Spleen (tissue), 7 donors: Measurements from ENCODE around the gene C1QTNF5.

ENCODE experiments used
- CTCF ChIP-seq, 11 experiments: fragments of 200-600 bp in 7 of 11; fragments of 450-650 bp in 4 of 11; sonication (generic) in 4 of 11; IDR thresholded peaks in 8 of 11; conservative IDR thresholded peaks in 3 of 11; 1 replicate in 7 of 11; 2 replicates in 4 of 11; pipeline versions ENCODE4 v1.4.0 to v1.8.0; 2016 to 2021; ENCODE audit warnings: antibody characterized with exemption in 11 of 11, inconsistent platforms in 4 of 11, mild to moderate bottlenecking in 1 of 11
- POLR2A ChIP-seq, 3 donors: fragments of 450-650 bp; IDR thresholded peaks; one replicate each; pipeline ENCODE4 v1.5.1; 2017; ENCODE audit warnings: antibody characterized with exemption in 3 of 3, mild to moderate bottlenecking in 1 of 3
- donor health status: DM: no; HTN: no; CAD: no; lungs with moderate emphysema.
- donor health status: DM: no; HTN: no; CAD: no.
- donor health status: DM: no; HTN: no; CAD: no.

GRCh38 chr11:119295178-119295577, 45.5 kb downstream of the C1QTNF5 start:
- TF ChIP-seq CTCF (IDR thresholded peaks at IDR 0.05 in 8 of 11, conservative IDR thresholded peaks at IDR 0.05 in 3 of 11), result no peak
- TF ChIP-seq POLR2A (IDR thresholded peaks at IDR 0.05), result no peak
